GM12878 (cell line): ENCODE results near the gene CTAGE4. TPM values are rescaled to one million over a fixed set of nuclear protein-coding genes. Genes with fewer than 3 reads are reported as not detected.
"Not testable (repeated sequence)": the region's sequence is repeated elsewhere in the genome, so short reads cannot be mapped to it uniquely, and the experiment has no call there.

Experiments
- ATAC-seq: fragments of 200-7000 bp; cut with Tn5 transposase; 3 replicates; pipeline ENCODE4 v1.9.1; 2020; ENCODE audit warnings: mild to moderate bottlenecking, moderate library complexity
- BruUV-seq: library from RNA; stranded (reverse); fragments of 400-500 nt; replicated peaks from 2 replicates; lab custom pipeline; 2021; lab: Mats Ljungman, UMichigan
- CTCF ChIA-PET: fragments of 300-600 bp; sonication (Branson Sonifier 250); formaldehyde crosslinking; extraction: SDS; loops from one replicate; lab custom pipeline; 2021; ENCODE audit warnings: inconsistent platforms; lab: Yijun Ruan, JAX
- POLR2A ChIA-PET: fragments of 350-600 bp; formaldehyde crosslinking; extraction: SDS; loops from one replicate; lab custom pipeline; 2021; ENCODE audit warnings: inconsistent platforms; lab: Charles Lee
- RAD21 ChIA-PET: fragments of 300-600 bp; sonication (Branson Sonifier 250); formaldehyde crosslinking; loops from one replicate; lab custom pipeline; 2023; ENCODE audit warnings: antibody characterized with exemption; ENCODE audit not compliant: unreplicated experiment; lab: Charles Lee
- SMC1A ChIA-PET: fragments of 300-600 bp; sonication (Branson Sonifier 250); formaldehyde crosslinking; loops from one replicate; lab custom pipeline; 2023; ENCODE audit not compliant: unreplicated experiment, uncharacterized antibody; lab: Charles Lee
- DNase-seq: peaks from one replicate; pipeline ENCODE4 v3.0.0-alpha.2; 2011; ENCODE audit warnings: low read depth, low spot score
- FAIRE-seq: peaks from 3 replicates; lab custom pipeline; 2011; peaks lifted over from hg19 to GRCh38; lab: Jason Lieb, UNC
- H2AFZ ChIP-seq: 2 replicates; pipeline ENCODE4 v1.6.0; 2011; ENCODE audit warnings: low read depth, low read length, control low read depth; ENCODE audit not compliant: control insufficient read depth
- H3K27ac ChIP-seq: 2 replicates; pipeline ENCODE4 v1.5.1; 2011; ENCODE audit warnings: control low read depth; ENCODE audit not compliant: control insufficient read depth, insufficient read depth
- H3K27me3 ChIP-seq, 2 experiments: replicated peaks in 1 of 2; 2 replicates each; pipeline versions ENCODE4 v1.6.0 to v1.6.1; 2011; ENCODE audit warnings: low read length in 1 of 2; ENCODE audit not compliant: control insufficient read depth in 2 of 2, insufficient read depth in 2 of 2
- H3K36me3 ChIP-seq, 2 experiments: 2 replicates each; pipeline ENCODE4 v1.5.1; 2011; ENCODE audit warnings: low read length in 1 of 2; ENCODE audit not compliant: control insufficient read depth in 2 of 2, insufficient read depth in 2 of 2
- H3K4me1 ChIP-seq: 2 replicates; pipeline ENCODE4 v1.6.1; 2011; ENCODE audit warnings: mild to moderate bottlenecking, low read length, moderate library complexity, mixed read lengths; ENCODE audit not compliant: control insufficient read depth, insufficient read depth
- H3K4me2 ChIP-seq: 2 replicates; pipeline ENCODE4 v1.6.0; 2011; ENCODE audit warnings: control low read depth; ENCODE audit not compliant: control insufficient read depth, insufficient read depth
- H3K4me3 ChIP-seq: fragments of 200-600 bp; sonication (generic); 2 replicates; pipeline ENCODE4 v1.5.1; 2016
- H3K79me2 ChIP-seq: 2 replicates; pipeline ENCODE4 v1.6.0; 2011; ENCODE audit warnings: low read length; ENCODE audit not compliant: control insufficient read depth, insufficient read depth
- H3K9ac ChIP-seq: 2 replicates; pipeline ENCODE4 v1.8.0; 2011; ENCODE audit warnings: low read length, control low read depth, mixed read lengths; ENCODE audit not compliant: control insufficient read depth, insufficient read depth
- H3K9me3 ChIP-seq: replicated peaks from 3 replicates; pipeline ENCODE4 v1.5.1; 2011; ENCODE audit warnings: mild to moderate bottlenecking, low read length; ENCODE audit not compliant: control insufficient read depth, insufficient read depth
- H4K20me1 ChIP-seq: 2 replicates; pipeline ENCODE4 v1.6.0; 2011; ENCODE audit not compliant: control insufficient read depth, insufficient read depth
- KAT2A ChIP-seq: conservative IDR thresholded peaks from 2 replicates; pipeline ENCODE4 v1.6.1; 2011; ENCODE audit warnings: low read depth, low read length; ENCODE audit not compliant: control insufficient read depth
- WGBS: methylation state at CpG from one replicate; pipeline ENCODE4 v1.1.6; 2016; ENCODE audit warnings: low lambda C conversion rate; ENCODE audit not compliant: insufficient replicate concordance, insufficient coverage; ENCODE audit errors: missing lambda C conversion rate; 5-methylcytosine and 5-hydroxymethylcytosine counted together
- in situ Hi-C: fragments of 300-500 bp; cut with MboI; formaldehyde crosslinking; loops from 9 replicates; pipeline ENCODE4 v1.14.3; 2018; ENCODE audit warnings: mixed read lengths
- intact Hi-C: fragments of 100-400 bp; cut with micrococcal nuclease; formaldehyde crosslinking; loops from one replicate; pipeline ENCODE4 v1.14.2; 2022; ENCODE audit not compliant: unreplicated experiment
- polyA plus RNA-seq, 11 experiments: library from polyadenylated mRNA; depleted of rRNA in 4 of 11; unstranded in 6 of 11; stranded (reverse) in 5 of 11; fragments of >200 nt; fragmentation: Nextera tagmentation in 4 of 11; fragmentation: Illumina TruSeq in 1 of 11; extraction: Ambion mirVana in 4 of 11; extraction: Trizol in 1 of 11; gene quantifications; 1 replicate in 1 of 11; 2 replicates in 10 of 11; pipeline versions ENCODE4 v1.2.1 to v1.2.3, GENCODE V29; 2011 to 2016; ENCODE audit warnings: inconsistent platforms in 2 of 11, missing spikeins in 2 of 11, low read depth in 1 of 11
- total RNA-seq, 4 experiments: library from RNA; depleted of rRNA in 3 of 4; stranded (reverse); fragments of >200 nt in 3 of 4; fragmentation: Illumina TruSeq in 1 of 4; extraction: Trizol in 1 of 4; gene quantifications; 2 replicates each; pipeline versions ENCODE4 v1.2.1 to v1.2.3, GENCODE V29; 2013 to 2021

The CTAGE4 gene
- total and polyA plus RNA-seq, 10 of the 15 experiments (the other 5 are each of a cell fraction or from before 2014, with no cell fraction given): 0.09 to 1.5 (median 1.0) TPM; not detected in 1

GRCh38 chr7:144164784-144165183 lies 18.5 kb upstream of the CTAGE4 start:
- 46% methylated on average over 2 of the region's 2 CpGs for WGBS
- ChIA-PET CTCF (no interaction called here), SMC1A (no interaction called here), POLR2A (no interaction called here), RAD21 (no interaction called here)
- Histone ChIP-seq H3K4me2 (no peak overlapping the region), H3K4me1 (no peaks in the 10 kb centered on the region), H3K9me3 (no peaks in the 10 kb centered on the region; the same call in 2 of the 3 replicates), H3K27ac (no peak overlapping the region), H2AFZ (no peak overlapping the region), H4K20me1 (no peaks in the 10 kb centered on the region), H3K9ac (no peak overlapping the region), H3K79me2 (no peaks in the 10 kb centered on the region), H3K36me3 (no peaks in the 10 kb centered on the region), H3K27me3 (no peaks in the 10 kb centered on the region), H3K4me3 (no peak overlapping the region)
- ATAC-seq (no peak), FAIRE-seq (no peak), DNase-seq (no peak)
- in situ Hi-C loops: no loop called here
- no TSS peak for BruUV-seq
- intact Hi-C loops: no loop called here
- TF ChIP-seq KAT2A: no peak

DNA sequence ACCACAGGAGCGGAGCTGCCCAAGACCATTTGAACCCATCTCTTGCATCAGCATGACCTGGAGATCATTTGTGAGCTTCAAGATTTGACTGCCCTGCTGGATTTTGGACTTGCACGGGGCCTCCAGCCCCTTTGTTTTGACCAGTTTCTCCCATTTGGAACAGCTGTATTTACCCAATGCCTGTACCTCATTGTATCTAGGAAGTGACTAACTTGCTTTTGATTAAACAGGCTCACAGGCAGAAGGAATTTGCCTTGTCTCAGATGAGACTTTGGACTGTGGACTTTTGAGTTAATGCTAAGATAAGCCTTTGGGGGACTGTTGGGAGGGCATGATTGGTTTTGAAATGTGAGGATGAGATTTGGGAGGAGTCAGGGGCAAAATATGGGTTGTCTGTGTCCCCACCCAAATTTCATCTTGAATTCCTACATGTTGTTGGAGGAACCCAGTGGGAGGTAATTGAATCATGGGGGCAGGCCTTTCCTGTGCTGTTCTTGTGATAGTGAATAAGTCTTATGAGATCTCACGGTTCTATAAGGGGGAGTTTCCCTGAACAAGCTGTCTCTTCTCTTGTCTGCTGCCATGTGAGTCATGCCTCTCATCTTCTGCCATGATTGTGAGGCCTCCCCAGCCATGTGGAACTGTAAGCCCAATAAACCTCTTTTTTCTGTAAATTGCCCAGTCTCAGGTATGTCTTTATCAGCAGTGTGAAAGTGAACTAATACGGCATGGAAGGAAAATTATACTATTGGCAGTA lies 11.5 kb upstream of the CTAGE4 start:
- 46% methylated on average over 4 of the region's 4 CpGs for WGBS
- H3K36me3 ChIP-seq, H3K9me3 ChIP-seq, POLR2A ChIA-PET, H4K20me1 ChIP-seq, H3K27me3 ChIP-seq, H3K27ac ChIP-seq, SMC1A ChIA-PET, H2AFZ ChIP-seq, H3K9ac ChIP-seq, in situ Hi-C loops, FAIRE-seq, BruUV-seq, H3K4me1 ChIP-seq, H3K4me3 ChIP-seq, ATAC-seq, H3K4me2 ChIP-seq, RAD21 ChIA-PET, H3K79me2 ChIP-seq, intact Hi-C loops, DNase-seq, CTCF ChIA-PET: not testable (repeated sequence)
